Measurements from ENCODE around the gene STK24.

STK24 gene

GRCh38 chr13:98508280-98508679 lies 68.6 kb downstream of the STK24 start:
- peak; percentile 77 for DNase-seq

- DNase-seq, result peak; percentile 54
Observed at GRCh38 chr13:98507282-98507797, 69.6 kb downstream of the STK24 start.

- no peak for DNase-seq
Observed at GRCh38 chr13:98506728-98507230, 70.1 kb downstream of the STK24 start.

DNA sequence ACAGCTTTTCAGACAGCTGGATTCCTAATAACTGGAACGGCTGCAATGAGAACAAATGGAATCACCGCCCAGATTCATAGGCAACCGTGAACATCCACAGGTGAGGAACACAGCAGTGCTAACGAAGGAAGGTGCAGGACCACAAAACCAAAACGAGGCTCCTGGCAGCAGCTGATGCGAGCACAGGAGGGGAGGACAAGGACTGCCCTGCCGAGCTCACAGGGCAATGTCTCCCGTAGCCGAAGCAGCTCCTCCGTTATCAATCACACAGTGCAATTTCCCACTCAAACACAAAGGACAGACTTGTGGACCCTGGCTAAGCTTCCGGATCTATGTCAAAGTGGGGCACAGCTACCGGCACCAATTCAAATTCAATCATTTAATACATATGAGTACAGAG lies 70.6 kb downstream of the STK24 start:
- DNase-seq, result no peak

- DNase-seq, result no peak
Observed at GRCh38 chr13:98505217-98505616, 71.7 kb downstream of the STK24 start.

DNA sequence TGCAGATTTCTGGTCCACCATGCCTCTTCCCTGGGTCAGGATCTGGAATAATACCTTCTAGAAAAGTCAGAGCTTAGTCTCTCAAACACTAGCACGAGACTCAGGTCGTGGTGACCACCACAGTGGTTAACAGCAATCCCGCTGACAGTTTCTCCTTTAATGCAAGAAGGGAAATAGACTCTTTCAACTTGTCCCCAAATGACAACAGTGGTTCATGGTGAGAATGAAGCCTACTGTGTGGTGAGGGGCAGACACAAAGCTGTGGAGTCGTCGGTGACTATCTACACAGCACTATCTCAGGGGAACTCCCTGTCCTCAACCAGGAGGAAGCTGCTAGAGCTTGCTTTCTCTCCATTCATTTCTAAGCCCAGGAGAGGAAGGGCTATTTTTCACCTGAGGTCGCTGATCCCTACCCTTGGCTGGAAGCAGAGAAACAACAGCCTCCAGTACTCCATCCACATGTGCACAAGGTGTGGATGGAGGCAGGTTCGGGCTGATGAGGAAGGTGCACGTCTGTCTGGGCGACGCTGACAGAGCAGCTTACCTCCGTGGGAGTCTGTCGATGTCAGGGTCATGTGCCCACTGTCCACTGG lies 72.4 kb downstream of the STK24 start:
- DNase-seq, result no peak

GRCh38 chr13:98504029-98504351 lies 72.9 kb downstream of the STK24 start:
- DNase-seq, result no peak

GRCh38 chr13:98503175-98504028 lies 73.5 kb downstream of the STK24 start:
- no peak for DNase-seq

DNA sequence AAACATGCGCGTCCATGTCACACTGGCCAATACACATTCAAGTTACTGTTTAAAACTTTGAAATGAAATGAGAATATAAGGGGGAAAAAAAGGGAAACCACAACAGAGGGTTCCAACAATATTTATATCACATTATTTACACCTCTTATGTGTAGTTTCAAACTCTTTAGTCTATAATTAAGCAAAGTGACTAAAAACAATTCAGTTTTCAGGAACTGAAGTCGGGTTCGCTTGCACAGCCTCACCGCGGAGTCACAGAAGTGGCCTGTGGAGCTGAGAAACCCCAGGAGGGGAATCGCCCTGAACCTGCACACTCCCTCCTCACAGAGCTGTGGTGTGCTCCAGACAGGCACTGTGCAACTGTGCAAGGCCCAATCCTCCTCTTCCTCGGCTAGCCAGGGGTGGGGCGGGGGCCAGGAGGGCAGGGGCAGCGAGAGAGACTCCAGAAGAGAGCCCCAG lies 75.9 kb downstream of the STK24 start:
- no peak for DNase-seq

DNA sequence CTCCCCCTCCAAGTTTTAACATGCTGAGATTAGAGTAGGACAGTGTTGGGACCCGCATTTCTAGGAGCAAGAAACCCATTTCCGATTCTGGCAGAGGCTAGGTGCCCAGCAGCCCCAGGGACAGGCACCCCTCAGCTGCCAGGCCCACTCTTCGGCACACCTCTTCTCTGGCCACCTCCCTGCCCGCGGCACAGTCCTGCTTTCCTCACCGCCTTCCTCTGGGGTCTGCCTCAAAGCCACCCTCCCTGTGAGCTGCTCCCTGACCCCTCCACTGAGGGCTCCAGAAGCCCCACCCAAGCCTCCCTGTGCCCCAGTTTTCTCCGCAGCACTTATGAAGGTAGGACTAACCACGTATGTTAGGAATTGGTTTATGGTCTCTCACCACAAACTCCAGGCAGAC lies 79.9 kb downstream of the STK24 start:
- DNase-seq, result no peak

- no peak for DNase-seq
Observed at GRCh38 chr13:98496479-98496791, 80.5 kb downstream of the STK24 start.

- peak; percentile 30 for DNase-seq
Observed at GRCh38 chr13:98495627-98496478, 81.1 kb downstream of the STK24 start.

DNA sequence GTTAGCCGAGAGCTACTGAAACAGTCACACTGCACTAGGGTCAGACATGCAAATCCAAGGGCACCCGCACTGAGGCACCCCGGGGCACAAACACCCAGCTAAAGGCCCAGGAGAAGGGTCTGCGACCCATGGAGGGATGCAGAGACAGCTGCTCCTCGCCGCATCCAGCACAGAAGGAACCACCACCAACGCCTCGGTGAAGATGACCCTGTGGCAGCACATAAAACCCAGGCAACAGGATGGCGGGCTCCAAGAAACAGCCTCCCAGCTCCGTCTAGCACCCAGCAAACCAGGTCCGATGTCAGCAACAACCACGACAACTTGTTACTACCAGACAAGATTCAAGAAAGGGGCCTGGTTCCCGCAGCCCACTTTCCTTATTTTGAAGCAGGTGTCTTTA lies 82.1 kb downstream of the STK24 start:
- no peak for DNase-seq

DNA sequence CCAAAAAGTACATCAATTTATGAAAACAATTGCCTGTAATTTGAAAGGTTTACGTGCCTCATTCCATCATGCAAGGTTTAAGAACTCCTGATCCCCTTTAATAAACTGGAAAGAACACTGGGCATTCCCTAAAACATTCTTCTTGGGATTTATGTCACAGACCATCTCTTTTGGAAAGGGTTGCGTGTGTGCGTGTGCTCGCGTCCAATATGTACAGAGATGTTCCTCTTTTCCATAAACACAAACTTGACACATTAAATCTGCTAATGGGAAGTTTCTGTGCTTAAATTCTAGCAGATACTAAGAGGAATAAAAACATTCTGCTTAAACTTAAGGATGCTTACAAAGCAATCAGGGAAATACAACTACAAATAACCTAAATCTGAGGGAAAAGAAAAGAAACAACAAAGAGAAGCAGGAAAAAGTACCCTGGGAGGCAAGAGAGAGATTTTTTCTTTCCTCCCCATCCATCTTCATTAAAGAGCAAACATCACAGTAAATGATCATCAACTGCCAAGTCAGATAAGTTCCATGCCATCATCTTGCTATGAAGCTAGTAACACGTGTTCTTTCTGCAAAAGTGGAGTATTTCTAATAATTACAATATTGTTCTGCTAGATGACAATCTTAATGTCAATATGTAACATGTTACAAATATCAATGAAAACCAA lies 83.7 kb downstream of the STK24 start:
- DNase-seq, result no peak

DNA sequence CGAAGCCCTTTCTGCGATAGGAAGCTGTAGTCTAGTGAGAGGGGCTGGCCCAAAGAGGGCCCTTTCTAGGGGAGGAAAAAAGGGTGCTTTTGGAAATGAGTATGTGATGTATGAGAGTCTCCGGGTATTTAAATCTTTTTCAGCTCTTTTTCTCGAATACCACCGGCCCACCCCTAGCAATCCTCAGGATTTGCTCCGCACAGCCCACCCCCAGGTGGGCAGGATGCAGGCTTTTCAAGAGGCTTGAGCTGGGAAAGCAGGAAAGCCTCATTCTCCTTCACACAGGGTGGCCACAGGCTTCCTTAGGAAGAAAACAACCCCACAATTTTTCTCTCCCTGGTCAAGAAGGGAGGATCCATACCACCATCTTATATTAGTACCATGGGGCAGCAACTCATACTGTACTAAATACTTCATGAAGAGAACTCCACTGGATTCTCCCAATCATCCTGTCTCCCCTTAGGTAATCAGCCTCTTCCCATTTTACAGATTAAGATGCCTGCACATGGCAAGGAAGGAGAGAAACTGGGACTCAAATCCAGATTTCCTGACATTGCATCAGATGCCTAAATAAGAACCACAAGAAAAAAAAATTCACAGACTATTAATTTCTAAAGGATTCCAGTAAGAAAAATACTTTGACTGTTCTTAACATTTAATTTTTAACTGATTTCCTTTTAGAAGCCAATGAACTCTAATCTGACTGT lies 84.4 kb downstream of the STK24 start:
- peak; percentile 66 for DNase-seq

- DNase-seq, result no peak
Observed at GRCh38 chr13:98490866-98491265, 86.0 kb downstream of the STK24 start.

GRCh38 chr13:98490195-98490836 lies 86.6 kb downstream of the STK24 start:
- DNase-seq, result no peak

- no peak for DNase-seq
Observed at GRCh38 chr13:98489446-98490194, 87.3 kb downstream of the STK24 start.

DNA sequence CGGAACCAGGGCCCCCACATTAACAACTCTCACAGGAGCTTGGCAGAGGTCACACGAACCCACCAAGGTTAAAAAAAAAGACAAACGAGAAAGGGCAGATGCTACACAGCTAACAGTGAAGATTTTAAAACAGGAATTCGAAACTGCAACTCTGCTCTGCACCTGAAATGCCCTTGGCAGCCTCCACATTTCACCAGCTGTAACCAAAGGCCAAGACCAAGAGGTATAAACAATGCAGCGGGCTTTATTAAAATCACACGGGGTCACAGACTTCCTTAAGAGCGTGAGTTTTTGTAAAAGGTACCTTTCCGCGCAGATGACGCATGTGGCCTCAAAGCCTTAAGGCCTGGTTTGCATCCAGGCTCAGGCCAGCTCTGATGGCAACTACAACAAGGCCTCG lies 88.2 kb downstream of the STK24 start:
- DNase-seq, result no peak

GRCh38 chr13:98487522-98487921 lies 89.4 kb downstream of the STK24 start:
- no peak for DNase-seq

DNA sequence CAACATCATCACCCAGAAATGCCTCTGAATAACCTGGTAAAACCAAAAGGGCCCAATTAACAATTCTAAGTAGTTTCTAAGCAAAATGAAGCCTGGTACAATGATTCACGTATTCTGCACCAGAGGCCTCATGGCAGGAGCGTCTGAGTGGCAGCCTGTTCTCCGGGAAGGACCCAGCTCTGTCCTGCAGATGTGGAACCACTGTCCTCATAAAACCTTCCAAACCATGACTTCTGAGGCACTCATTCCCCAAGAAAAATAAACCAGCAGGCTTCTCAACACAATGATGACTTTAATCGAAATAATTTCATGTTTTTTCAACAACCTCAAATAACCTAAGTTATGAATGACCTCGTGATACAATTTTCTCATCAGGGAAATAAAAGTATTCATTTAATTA lies 89.9 kb downstream of the STK24 start:
- no peak for DNase-seq
